ENCODE results near the gene DUOXA2. TPM values are rescaled to one million over a fixed set of nuclear protein-coding genes. Genes with fewer than 3 reads are reported as not detected.

The DUOXA2 gene
- total and polyA plus RNA-seq, 2 of the 4 experiments (the other 2 are of a cell fraction), result not detected

GRCh38 chr15:45133561-45133920 lies 19.4 kb downstream of the DUOXA2 start:
- Histone ChIP-seq H2BK20ac (ENCODE audit: low read depth, low read length) (no peak overlapping the region), H4K5ac (ENCODE audit: low read depth, low read length) (no peak overlapping the region), H4K91ac (ENCODE audit: insufficient read depth, low read depth, low read length) (no peak overlapping the region), H3K4me1 (ENCODE audit: control insufficient read depth, insufficient read depth, low read length) (no peaks in the 10 kb centered on the region; the same call in 1 of the 2 replicates), H2BK15ac (ENCODE audit: low read depth, low read length) (no peak overlapping the region), H3K18ac (ENCODE audit: low read depth, low read length) (no peak overlapping the region), H2AK9ac (replicated peaks; ENCODE audit: low read depth, low read length, poor library complexity) (no peak overlapping the region), H3K23ac (ENCODE audit: low read depth, low read length) (no peak overlapping the region), H3K9me3 (ENCODE audit: control insufficient read depth, insufficient read depth, low read length) (peaks cover 3% of the 10 kb centered on the region; the same call in 1 of the 2 replicates), H2AK5ac (ENCODE audit: low read depth, low read length) (no peak overlapping the region), H3K14ac (replicated peaks; ENCODE audit: low read depth, low read length) (no peak overlapping the region), H3K27me3 (ENCODE audit: control insufficient read depth, insufficient read depth, low read length) (peaks cover 85% of the 10 kb centered on the region), H3K4me2 (ENCODE audit: low read depth, low read length) (no peak overlapping the region), H3K36me3 (ENCODE audit: control insufficient read depth, insufficient read depth, low read length) (no peaks in the 10 kb centered on the region), H3K4me3 (ENCODE audit: insufficient read depth, low read depth, low read length) (no peak overlapping the region), H3K56ac (ENCODE audit: extremely low read depth, insufficient read depth, low read length) (no peak overlapping the region), H4K8ac (ENCODE audit: low read depth in 2 of 2, low read length in 2 of 2) (no peak overlapping the region), H4K20me1 (ENCODE audit: insufficient read depth, low read length) (no peaks in the 10 kb centered on the region), H3K9ac (ENCODE audit: low read depth, low read length) (no peak overlapping the region), H3K9me1 (ENCODE audit: insufficient read depth, low read length) (no peaks in the 10 kb centered on the region), H3K27ac (ENCODE audit: insufficient read depth, low read length) (no peak overlapping the region), H3K79me1 (ENCODE audit: low read depth in 1 of 2, low read length in 2 of 2) (no peaks in the 10 kb centered on the region), H3K4ac (ENCODE audit: low read depth, low read length) (no peak overlapping the region), H2AFZ (replicated peaks; ENCODE audit: low read length, poor library complexity) (no peak overlapping the region), H2BK5ac (ENCODE audit: low read depth, low read length, poor library complexity, severe bottlenecking) (no peak overlapping the region), H2BK120ac (ENCODE audit: low read depth, low read length) (no peak overlapping the region)
- TF ChIP-seq MXI1 (IDR thresholded peaks at IDR 0.05; ENCODE audit: borderline replicate concordance, low read depth, low read length), result no peak
- TF ChIP-seq MAFK (IDR thresholded peaks at IDR 0.05; ENCODE audit: low read depth, low read length), result no peak
- TF ChIP-seq RFX5 (IDR thresholded peaks at IDR 0.05; ENCODE audit: low read depth, low read length), result no peak
- no peak for TF ChIP-seq RCOR1 (IDR thresholded peaks at IDR 0.05; ENCODE audit: insufficient replicate concordance, low read length)
- no peak for TF ChIP-seq ELK1 (IDR thresholded peaks at IDR 0.05; ENCODE audit: borderline replicate concordance, low read depth, low read length)
- no peak for TF ChIP-seq NFE2L2 (IDR thresholded peaks at IDR 0.05; ENCODE audit: low read depth, low read length)
- no peak for TF ChIP-seq CHD1 (IDR thresholded peaks at IDR 0.05; ENCODE audit: low read depth, low read length)
- TF ChIP-seq FOS (IDR thresholded peaks at IDR 0.05; ENCODE audit: low read depth, low read length), result no peak
- TF ChIP-seq CTCF (conservative IDR thresholded peaks at IDR 0.05; ENCODE audit: low read depth, low read length), result no peak
- no peak for TF ChIP-seq CEBPB (IDR thresholded peaks at IDR 0.05; ENCODE audit: low read depth, low read length)
- no peak for TF ChIP-seq RAD21 (IDR thresholded peaks at IDR 0.05; ENCODE audit: low read length)
- TF ChIP-seq POLR2A (IDR thresholded peaks at IDR 0.05; ENCODE audit: low read depth, low read length), result no peak
- TF ChIP-seq USF2 (IDR thresholded peaks at IDR 0.05; ENCODE audit: low read depth, low read length), result no peak
- no peak for TF ChIP-seq MAZ (IDR thresholded peaks at IDR 0.05; ENCODE audit: borderline replicate concordance, low read depth, low read length)
- no peak for TF ChIP-seq SMC3 (IDR thresholded peaks at IDR 0.05; ENCODE audit: low read depth, low read length)
- 0% methylated on average over 1 of the region's 5 CpGs; no CpG with 5 or more reads in 1 of the 2 experiments for WGBS, 2 experiments (ENCODE audit: extremely low coverage in 2 of 2, insufficient read length in 1 of 2)
- BruUV-seq (replicated peaks), result no TSS peak
- in situ Hi-C loops (cut with MboI; ENCODE audit: low sequenced_read_pairs) (no loop called here), dilution Hi-C loops (cut with HindIII; ENCODE audit: low sequenced_read_pairs, unreplicated experiment) (no loop called here), intact Hi-C loops (cut with micrococcal nuclease) (no loop called here)
- ChIA-PET POLR2A (ENCODE audit: unreplicated experiment) (no interaction called here), CTCF (interaction anchor here (1.9 kb wide), 1 partner anchor 15 kb away, joined by 11 read pairs; no protein-coding TSS in a partner anchor)
- DNase-seq (no peak), ATAC-seq (ENCODE audit: low read depth) (no peak)
